GM12874 (cell line): Measurements from ENCODE around the gene FNDC5.

Experiments
- TF ChIP-seq, protein P1 (sequence below): IDR thresholded peaks from 2 replicates; pipeline ENCODE4 v1.5.1; 2011; ENCODE audit warnings: low read depth, mild to moderate bottlenecking, control low read depth, low read length, moderate library complexity; ENCODE audit not compliant: insufficient read depth

The FNDC5 gene

DNA sequence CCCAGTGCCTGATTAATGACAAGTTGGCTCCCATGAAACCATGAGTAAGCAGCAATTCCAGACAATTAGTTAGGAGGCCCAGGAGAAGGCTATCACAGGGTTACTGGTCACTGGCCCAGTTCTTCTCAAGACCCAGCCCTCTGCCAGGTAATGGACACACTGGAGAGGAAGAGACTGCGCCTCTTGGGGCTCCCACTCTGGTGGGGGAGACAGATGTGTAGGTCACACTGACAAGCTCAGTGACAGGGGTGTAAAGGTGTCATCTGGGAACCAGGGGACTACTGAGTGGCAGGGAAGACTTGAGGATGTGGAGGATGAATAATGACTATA lies 20.5 kb upstream of the FNDC5 start:
- TF ChIP-seq, protein P1, sequence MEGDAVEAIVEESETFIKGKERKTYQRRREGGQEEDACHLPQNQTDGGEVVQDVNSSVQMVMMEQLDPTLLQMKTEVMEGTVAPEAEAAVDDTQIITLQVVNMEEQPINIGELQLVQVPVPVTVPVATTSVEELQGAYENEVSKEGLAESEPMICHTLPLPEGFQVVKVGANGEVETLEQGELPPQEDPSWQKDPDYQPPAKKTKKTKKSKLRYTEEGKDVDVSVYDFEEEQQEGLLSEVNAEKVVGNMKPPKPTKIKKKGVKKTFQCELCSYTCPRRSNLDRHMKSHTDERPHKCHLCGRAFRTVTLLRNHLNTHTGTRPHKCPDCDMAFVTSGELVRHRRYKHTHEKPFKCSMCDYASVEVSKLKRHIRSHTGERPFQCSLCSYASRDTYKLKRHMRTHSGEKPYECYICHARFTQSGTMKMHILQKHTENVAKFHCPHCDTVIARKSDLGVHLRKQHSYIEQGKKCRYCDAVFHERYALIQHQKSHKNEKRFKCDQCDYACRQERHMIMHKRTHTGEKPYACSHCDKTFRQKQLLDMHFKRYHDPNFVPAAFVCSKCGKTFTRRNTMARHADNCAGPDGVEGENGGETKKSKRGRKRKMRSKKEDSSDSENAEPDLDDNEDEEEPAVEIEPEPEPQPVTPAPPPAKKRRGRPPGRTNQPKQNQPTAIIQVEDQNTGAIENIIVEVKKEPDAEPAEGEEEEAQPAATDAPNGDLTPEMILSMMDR: no peak

- TF ChIP-seq, protein P1: no peak
Measured at GRCh38 chr1:32890516-32891240, 20.0 kb upstream of the FNDC5 start.

GRCh38 chr1:32889731-32890278 lies 19.1 kb upstream of the FNDC5 start:
- TF ChIP-seq, protein P1: no peak

DNA sequence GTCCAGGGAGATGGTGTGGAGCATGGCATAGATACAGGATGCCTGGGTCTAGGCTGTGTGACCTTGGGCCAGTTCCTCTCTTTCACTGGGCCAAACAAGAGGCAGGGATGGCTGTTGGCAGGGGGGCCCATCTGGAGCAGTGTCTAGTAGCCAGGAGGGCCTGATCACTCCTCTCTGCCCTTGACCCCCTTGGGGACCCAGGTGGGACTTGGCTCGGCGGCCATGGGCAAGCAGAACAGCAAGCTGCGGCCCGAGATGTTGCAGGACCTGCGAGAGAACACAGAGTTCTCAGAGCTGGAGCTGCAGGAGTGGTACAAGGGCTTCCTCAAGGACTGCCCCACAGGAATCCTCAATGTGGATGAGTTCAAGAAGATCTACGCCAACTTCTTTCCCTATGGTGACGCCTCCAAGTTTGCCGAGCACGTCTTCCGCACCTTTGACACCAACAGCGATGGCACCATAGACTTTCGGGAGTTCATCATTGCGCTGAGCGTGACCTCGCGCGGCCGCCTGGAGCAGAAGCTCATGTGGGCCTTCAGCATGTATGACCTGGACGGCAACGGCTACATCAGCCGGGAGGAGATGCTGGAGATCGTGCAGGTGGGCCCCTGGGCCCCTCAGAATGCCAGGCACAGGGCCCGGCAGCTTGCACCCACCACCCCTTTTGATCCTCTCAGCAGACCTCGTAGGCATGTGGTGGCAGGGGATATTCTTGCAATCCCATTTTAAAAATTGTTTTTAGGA lies 18.1 kb upstream of the FNDC5 start:
- TF ChIP-seq, protein P1: no peak

GRCh38 chr1:32888134-32888533 lies 17.4 kb upstream of the FNDC5 start:
- TF ChIP-seq, protein P1: no peak

DNA sequence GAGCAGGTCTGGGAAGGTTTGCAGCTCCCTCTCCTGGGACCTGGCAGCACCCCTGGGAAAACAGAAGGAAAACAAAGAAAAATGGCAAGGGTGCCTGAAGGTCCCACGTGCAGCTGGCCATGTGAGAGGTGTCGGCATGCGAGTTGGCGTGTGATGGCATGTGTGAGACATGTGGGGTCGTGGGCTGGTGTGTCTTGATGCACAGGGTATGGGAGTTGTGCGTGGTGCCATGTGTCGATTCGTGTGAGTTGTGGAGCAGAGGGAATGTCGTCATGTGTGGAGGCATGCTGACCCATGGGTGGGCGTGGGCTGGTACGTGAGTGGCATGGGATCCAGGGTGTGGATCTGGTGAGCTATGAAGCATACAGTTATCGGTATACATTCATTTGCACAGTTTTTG lies 16.9 kb upstream of the FNDC5 start:
- TF ChIP-seq, protein P1: no peak

- TF ChIP-seq, protein P1: no peak
Measured at GRCh38 chr1:32886828-32887414, 16.2 kb upstream of the FNDC5 start.
